ENCODE data around the gene DNASE1L3. TPM values are rescaled to one million over a fixed set of nuclear protein-coding genes. Genes with fewer than 3 reads are reported as not detected.

DNASE1L3 gene
- total and polyA plus RNA-seq, 5 donors = 4.0 to 15.6 (median 7.2) TPM

DNA sequence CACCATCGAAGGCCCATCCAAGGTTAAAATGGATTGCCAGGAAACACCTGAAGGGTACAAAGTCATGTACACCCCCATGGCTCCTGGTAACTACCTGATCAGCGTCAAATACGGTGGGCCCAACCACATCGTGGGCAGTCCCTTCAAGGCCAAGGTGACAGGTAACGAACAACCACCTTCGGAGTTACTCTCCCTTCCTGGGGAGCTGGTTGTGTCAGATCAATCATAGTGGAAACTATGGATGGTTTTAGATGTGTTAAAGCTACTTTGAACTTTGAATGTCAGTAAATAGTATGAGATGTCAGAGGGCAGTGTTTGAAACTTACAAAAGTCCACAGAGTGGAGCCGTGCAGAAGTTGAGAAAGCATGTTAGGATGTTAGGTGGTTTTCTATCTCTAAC is 42.3 kb downstream of the DNASE1L3 start:
- peaks cover 4% of the 10 kb centered on the region for H3K4me1 ChIP-seq (ENCODE audit: control insufficient read depth, insufficient read depth, low read length)

DNA sequence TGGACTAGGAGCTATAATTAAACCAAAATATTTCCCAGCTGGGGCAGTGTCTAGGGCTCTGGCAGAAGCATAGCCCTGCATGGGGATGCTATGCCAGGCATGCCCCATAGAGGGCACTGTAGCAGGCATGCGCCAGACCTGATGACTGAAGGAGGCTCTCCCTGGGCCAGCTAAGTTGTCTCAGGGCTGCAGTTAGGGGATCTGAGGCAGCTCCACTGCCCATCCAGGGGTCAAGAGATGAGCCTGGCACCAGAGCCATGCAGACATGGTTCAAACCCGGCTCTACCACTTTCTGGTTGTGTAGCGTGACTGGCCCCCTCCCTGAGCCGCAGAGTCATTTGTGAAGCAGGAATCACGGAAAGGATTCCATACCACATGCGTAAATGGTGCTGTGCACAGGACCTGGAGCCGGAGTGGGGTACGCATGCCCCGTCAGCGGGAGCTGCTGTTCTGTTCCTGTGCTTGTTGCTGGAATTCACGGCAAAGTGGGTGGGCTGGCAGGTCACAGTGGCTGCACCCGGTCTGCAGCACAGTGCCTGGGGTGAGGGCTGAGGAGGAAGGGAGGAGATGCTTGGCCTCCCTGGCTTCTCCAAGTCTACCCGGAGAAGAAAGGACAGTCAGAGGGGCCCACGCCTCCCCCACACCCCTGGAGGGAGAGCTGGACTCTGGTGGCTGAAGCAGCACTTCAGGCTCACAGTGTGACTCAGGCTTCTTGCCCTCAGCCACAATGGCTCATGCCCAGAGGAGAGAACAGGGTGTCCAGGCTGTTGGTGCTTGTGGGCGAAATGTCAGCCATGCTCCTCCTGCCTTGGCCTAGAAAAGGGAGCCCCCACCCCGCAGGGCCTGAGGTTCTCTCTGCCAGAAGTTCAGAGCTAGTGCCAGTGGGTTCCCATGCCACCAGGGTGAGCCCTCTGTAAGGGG is 43.1 kb downstream of the DNASE1L3 start:
- peaks cover 5% of the 10 kb centered on the region for H3K4me1 ChIP-seq (ENCODE audit: control insufficient read depth, insufficient read depth, low read length)
- DNase-seq (peak; percentile 60 to 86 (median 84)), ATAC-seq (peak; percentile 47 to 63)
- WGBS = 84% methylated on average over 16 of the region's 16 CpGs
- H3K9me3 ChIP-seq (ENCODE audit: control insufficient read depth, low read length) = no peaks in the 10 kb centered on the region
- H3K27me3 ChIP-seq (ENCODE audit: control insufficient read depth, insufficient read depth) = no peaks in the 10 kb centered on the region
- intact Hi-C loops (cut with DNase I) = no loop called here
- peak overlapping the region; percentile 75 for H3K27ac ChIP-seq (ENCODE audit: low read length)
- H3K4me3 ChIP-seq (ENCODE audit: low read length) = no peak overlapping the region

More for the DNA sequence above, 42.3 kb downstream of the DNASE1L3 start:
- Histone ChIP-seq H3K9me3 (ENCODE audit: control insufficient read depth, low read length) (no peaks in the 10 kb centered on the region), H3K4me3 (ENCODE audit: low read length) (no peak overlapping the region), H3K27me3 (ENCODE audit: control insufficient read depth, insufficient read depth) (no peaks in the 10 kb centered on the region), H3K27ac (ENCODE audit: low read length) (peak overlapping the region; percentile 5)
- no peak for DNase-seq
- no peak for ATAC-seq
- intact Hi-C loops (cut with DNase I) = no loop called here
- WGBS = 95% methylated on average over 7 of the region's 7 CpGs

DNA sequence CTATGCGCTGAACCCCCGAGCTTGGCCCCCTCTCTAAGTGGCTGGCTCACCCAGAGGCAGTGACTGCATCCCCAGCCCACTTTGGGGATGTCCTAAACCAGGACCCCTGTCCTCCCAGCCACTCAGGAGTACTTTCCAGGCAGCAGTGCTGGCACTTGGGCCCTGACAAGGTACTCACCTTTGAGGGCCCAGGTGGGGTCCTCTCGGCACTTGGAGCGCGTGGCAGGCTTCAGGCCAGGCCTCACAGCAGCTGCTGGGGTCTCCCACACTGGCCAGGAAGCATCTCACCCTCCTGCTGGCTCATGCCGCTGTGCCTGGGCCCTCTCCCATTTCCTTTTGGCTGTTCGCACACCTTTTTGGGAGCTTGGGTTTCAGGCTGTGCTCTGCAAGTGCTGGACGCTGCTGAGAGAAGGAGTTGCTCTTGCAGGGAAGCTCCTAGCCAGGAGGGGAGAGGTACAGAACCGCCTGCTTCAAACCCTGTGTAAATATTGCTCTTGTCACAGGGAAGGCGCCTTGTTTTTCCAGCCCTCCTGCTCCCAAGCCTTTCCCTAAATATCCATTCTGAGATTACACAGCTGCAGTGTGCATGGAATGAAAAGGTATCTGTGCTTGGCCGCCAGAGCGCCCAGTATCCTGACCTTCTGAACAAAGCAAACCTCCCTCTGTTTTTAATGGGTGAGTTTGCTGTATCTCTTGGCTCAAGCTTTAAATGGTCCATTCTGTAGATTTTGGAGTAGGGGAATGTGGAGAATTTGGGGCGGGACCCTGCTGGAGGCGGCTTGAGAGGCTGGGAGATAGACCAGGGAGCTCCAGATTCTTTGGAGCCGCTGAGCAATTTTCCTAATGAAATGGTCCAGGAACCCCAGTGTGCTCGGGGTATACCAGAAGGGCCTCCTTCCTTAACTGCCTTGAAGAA is 45.6 kb downstream of the DNASE1L3 start:
- Histone ChIP-seq H3K4me3 (ENCODE audit: low read length) (no peak overlapping the region), H3K4me1 (ENCODE audit: control insufficient read depth, insufficient read depth, low read length) (peaks cover 13% of the 10 kb centered on the region), H3K9me3 (ENCODE audit: control insufficient read depth, low read length) (no peaks in the 10 kb centered on the region), H3K27me3 (ENCODE audit: control insufficient read depth, insufficient read depth) (no peaks in the 10 kb centered on the region), H3K27ac (ENCODE audit: low read length) (peak overlapping the region; percentile 82)
- intact Hi-C loops (cut with DNase I) = no loop called here
- DNase-seq (no peak), ATAC-seq (peak; percentile 15 to 54)
- WGBS = 68% methylated on average over 16 of the region's 16 CpGs

DNA sequence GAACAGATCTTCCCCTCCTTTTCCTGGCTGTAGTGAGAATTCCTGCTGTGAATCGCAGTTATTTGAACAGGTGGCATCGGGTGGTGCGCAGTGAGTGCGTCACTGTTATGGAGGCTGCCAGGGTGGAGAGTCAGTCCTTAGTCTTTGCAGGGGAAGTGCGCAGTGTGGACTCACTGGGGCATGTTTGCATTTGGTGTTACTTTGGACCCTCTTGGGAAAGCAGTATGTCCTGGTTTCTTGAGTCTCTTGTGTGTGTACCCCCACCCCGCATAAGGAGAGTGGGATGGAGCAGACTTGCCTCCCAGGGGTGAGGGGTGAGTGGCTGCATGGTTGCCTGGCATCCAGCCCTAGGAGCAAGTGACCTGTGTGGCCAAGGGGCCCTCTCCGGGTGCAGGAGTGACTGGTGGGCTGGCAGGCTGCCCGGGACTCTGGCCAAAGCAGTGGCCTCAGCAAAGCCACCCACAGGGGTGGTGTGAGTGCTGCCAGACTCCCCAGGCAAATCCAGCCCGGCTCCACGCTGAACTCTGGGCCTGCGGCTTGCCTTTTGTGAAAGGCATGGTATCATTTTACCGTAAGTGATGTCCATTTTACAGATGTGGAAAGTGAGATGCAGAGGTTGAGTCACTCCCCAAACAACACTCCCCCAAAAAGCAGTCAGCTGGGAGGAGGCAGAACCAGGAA is 46.4 kb downstream of the DNASE1L3 start:
- intact Hi-C loops (cut with DNase I) = no loop called here
- peak; percentile 79 to 93 (median 89) for DNase-seq
- H3K9me3 ChIP-seq (ENCODE audit: control insufficient read depth, low read length) = no peaks in the 10 kb centered on the region
- WGBS = 56% methylated on average over 12 of the region's 12 CpGs
- H3K4me1 ChIP-seq (ENCODE audit: control insufficient read depth, insufficient read depth, low read length) = peaks cover 13% of the 10 kb centered on the region
- peak overlapping the region; percentile 82 for H3K27ac ChIP-seq (ENCODE audit: low read length)
- H3K27me3 ChIP-seq (ENCODE audit: control insufficient read depth, insufficient read depth) = no peaks in the 10 kb centered on the region
- ATAC-seq = peak; percentile 55 to 62
- no peak overlapping the region for H3K4me3 ChIP-seq (ENCODE audit: low read length)

DNA sequence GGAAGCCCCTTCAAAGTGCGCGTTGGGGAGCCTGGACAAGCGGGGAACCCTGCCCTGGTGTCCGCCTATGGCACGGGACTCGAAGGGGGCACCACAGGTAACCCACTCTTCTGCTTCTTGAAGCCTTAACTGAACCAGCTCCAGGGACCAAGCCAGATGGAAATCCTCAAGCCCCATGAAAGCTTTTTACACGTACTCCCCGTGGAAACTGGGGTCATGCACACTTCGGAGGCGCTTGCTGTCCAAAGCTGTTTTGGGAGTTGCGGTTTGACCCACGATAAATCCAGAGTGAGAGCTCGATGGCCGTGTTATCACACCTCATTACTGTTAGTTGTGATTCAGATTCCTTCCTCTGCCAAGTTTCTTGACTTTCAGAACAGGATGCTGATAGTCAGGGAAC is 47.5 kb downstream of the DNASE1L3 start:
- peaks cover 13% of the 10 kb centered on the region for H3K4me1 ChIP-seq (ENCODE audit: control insufficient read depth, insufficient read depth, low read length)
- DNase-seq (peak in 1 of 3 donors; percentile 53), ATAC-seq (peak; percentile 34 to 47)
- H3K27me3 ChIP-seq (ENCODE audit: control insufficient read depth, insufficient read depth) = no peaks in the 10 kb centered on the region
- H3K4me3 ChIP-seq (ENCODE audit: low read length) = no peak overlapping the region
- intact Hi-C loops (cut with DNase I) = no loop called here
- WGBS = 45% methylated on average over 14 of the region's 14 CpGs
- H3K9me3 ChIP-seq (ENCODE audit: control insufficient read depth, low read length) = no peaks in the 10 kb centered on the region
- peak overlapping the region; percentile 21 for H3K27ac ChIP-seq (ENCODE audit: low read length)

DNA sequence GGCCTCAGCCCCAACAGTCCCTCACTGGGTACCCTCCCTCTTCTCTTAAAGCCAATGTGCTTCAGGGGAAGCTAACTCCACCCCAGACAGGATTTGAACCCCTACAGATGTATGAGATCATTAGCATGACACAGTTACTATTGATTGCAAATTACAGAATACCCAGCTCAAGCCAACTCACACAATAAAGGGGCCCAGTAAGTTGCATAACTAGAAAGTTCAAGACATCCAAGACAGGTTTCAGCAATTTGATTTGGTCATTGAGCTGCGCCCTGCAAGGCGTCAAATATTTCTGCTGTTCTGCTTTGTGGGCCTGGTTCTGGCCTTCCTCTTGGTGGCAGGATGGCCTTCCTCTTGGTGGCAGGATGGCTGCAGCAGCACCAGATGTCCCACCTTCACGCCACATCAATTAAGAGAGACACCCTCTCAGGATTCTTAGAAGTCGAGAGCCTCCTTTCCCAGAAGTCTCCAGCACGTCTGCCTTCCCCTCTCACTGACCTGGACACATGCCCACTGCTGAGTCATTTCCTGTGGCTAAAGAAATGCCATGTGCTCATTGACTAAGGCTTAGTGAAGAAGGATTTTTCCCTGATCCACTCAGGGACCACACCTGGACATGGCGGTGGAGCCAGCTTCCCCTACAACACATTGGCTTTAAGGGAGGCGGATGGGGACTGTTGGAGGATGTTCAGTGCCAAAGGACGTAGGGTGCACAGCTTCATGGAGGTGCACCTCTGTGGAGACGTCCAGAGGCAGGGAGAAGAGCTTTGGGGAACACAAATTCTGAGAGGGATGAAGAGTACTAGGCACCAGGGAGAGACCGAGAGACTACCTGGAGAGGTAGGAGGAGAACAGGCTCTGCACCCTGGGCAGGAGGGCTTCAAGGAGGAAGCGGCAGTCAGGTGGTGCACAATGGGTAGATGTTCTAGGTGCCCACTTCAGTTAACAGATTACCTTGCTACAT is 49.1 kb downstream of the DNASE1L3 start:
- Histone ChIP-seq H3K4me3 (ENCODE audit: low read length) (no peak overlapping the region), H3K27ac (ENCODE audit: low read length) (peak overlapping the region; percentile 48), H3K27me3 (ENCODE audit: control insufficient read depth, insufficient read depth) (no peaks in the 10 kb centered on the region), H3K4me1 (ENCODE audit: control insufficient read depth, insufficient read depth, low read length) (peaks cover 9% of the 10 kb centered on the region), H3K9me3 (ENCODE audit: control insufficient read depth, low read length) (no peaks in the 10 kb centered on the region)
- intact Hi-C loops (cut with DNase I) = no loop called here
- DNase-seq (peak in 2 of 3 donors; percentile 80 to 82), ATAC-seq (peak in 1 of 2 donors; percentile 35)
- 77% methylated on average over 11 of the region's 11 CpGs for WGBS

DNA sequence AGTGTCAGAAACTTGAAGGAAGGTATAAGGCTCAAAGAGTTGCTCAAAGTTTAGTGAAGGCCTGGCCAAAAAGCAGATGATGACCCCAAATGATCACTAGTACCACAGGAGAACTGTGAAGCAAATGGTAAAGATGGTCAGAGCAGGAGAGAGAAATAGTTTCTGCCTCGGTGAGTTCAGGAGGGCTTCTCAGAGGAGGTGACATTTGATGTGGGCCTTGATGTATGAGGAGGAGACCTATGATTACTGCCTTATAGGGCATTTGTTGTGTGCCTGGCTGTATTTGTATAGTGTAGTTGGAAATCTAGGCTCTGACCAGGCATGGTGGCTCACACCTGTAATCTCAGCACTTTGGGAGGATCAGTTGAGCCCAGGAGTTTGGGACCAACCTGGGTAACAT is 50.4 kb downstream of the DNASE1L3 start:
- no peak for DNase-seq
- H3K27ac ChIP-seq (ENCODE audit: low read length) = no peak overlapping the region
- H3K27me3 ChIP-seq (ENCODE audit: control insufficient read depth, insufficient read depth) = no peaks in the 10 kb centered on the region
- WGBS = 96% methylated on average over 1 of the region's 1 CpG
- peaks cover 9% of the 10 kb centered on the region for H3K4me1 ChIP-seq (ENCODE audit: control insufficient read depth, insufficient read depth, low read length)
- intact Hi-C loops (cut with DNase I) = no loop called here
- no peak overlapping the region for H3K4me3 ChIP-seq (ENCODE audit: low read length)
- H3K9me3 ChIP-seq (ENCODE audit: control insufficient read depth, low read length) = no peaks in the 10 kb centered on the region
- no peak for ATAC-seq

DNA sequence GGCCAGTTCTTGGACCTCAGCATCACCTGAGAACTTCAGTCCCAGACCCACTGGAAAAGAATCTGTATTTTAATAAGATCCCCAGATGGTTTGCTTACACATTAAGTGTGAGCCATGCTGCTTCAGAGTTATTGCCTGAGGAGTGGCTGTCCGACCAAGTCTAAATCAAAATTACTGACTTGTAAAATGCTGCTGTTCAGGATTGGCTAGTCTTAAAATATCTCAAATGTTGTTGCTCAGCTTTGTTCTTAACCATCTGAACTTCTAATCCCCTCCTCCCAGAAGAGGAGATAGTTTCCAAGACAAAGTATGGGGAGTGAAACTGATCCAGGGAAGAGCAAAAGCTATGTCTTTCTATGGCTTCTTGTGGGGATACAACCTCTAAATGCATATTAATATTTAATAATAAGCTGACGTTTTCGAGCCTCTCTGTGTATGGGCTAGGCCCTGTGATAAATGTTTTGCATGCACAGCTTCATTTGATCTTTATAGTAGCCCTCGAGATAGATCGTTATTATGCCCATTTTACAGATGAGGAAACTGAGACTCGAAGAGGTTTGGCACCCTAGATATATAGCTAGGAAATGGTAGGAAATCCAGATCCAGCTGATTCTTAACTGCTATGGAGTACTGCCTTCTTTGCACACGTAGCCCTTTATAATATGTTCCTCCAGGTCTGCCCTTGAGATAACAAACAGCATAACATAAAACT is 52.2 kb downstream of the DNASE1L3 start:
- DNase-seq = no peak
- Histone ChIP-seq H3K27ac (ENCODE audit: low read length) (no peak overlapping the region), H3K27me3 (ENCODE audit: control insufficient read depth, insufficient read depth) (no peaks in the 10 kb centered on the region), H3K4me3 (ENCODE audit: low read length) (no peak overlapping the region), H3K4me1 (ENCODE audit: control insufficient read depth, insufficient read depth, low read length) (peaks cover 9% of the 10 kb centered on the region), H3K9me3 (ENCODE audit: control insufficient read depth, low read length) (no peaks in the 10 kb centered on the region)
- ATAC-seq = no peak
- intact Hi-C loops (cut with DNase I) = no loop called here
- WGBS = 98% methylated on average over 7 of the region's 7 CpGs

DNA sequence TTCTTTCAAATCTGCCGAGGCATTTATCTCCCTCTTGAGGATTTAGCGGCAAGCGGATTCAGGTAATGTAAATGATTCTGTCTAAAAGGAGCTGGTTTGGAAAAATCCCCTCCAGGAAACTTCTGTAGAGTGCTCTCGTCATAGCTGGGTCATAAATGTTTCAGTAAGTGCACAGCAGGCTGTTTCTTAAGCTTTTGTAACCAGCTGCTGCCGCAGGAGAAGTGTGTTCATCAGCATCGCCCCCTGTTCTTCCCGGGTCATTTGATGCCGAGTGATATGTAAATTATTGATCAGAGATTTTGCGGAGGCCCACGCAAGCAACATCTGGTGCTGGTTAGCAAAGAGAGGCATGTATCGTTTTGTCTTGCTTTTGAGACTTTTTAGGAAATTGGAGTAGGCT is 53.1 kb downstream of the DNASE1L3 start:
- no peak overlapping the region for H3K4me3 ChIP-seq (ENCODE audit: low read length)
- WGBS = 94% methylated on average over 11 of the region's 11 CpGs
- no peak overlapping the region for H3K27ac ChIP-seq (ENCODE audit: low read length)
- intact Hi-C loops (cut with DNase I) = no loop called here
- H3K4me1 ChIP-seq (ENCODE audit: control insufficient read depth, insufficient read depth, low read length) = peaks cover 7% of the 10 kb centered on the region
- no peaks in the 10 kb centered on the region for H3K9me3 ChIP-seq (ENCODE audit: control insufficient read depth, low read length)
- DNase-seq (no peak), ATAC-seq (no peak)
- H3K27me3 ChIP-seq (ENCODE audit: control insufficient read depth, insufficient read depth) = no peaks in the 10 kb centered on the region
